Endothelial cell of umbilical vein (primary cell): Measurements from ENCODE around the gene KATNB1. TPM values are rescaled to one million over a fixed set of nuclear protein-coding genes. Genes with fewer than 3 reads are reported as not detected.
"Not testable (repeated sequence)": the region's sequence is repeated elsewhere in the genome, so short reads cannot be mapped to it uniquely, and the experiment has no call there.

ENCODE experiments used
- BruUV-seq: library from RNA; stranded (reverse); fragments of 400-500 nt; replicated peaks from 2 replicates; lab custom pipeline; 2021; lab: Mats Ljungman, UMichigan
- CTCF ChIA-PET: fragments of 300-600, 350-600 bp; sonication (Branson Sonifier 250); formaldehyde crosslinking; loops from one replicate; lab custom pipeline; 2021; ENCODE audit warnings: antibody characterized with exemption, inconsistent platforms; lab: Charles Lee
- POLR2A ChIA-PET: fragments of 300-600, 350-600 bp; sonication (Branson Sonifier 250); formaldehyde crosslinking; loops from one replicate; lab custom pipeline; 2021; ENCODE audit warnings: antibody characterized with exemption, inconsistent platforms; lab: Charles Lee
- DNase-seq: peaks from one replicate; pipeline ENCODE4 v3.0.0-alpha.2; 2011; ENCODE audit warnings: low read depth, low spot score
- FAIRE-seq: peaks from 2 replicates; lab custom pipeline; 2011; peaks lifted over from hg19 to GRCh38; lab: Jason Lieb, UNC
- H2AFZ ChIP-seq: 2 replicates; pipeline ENCODE4 v1.6.0; 2012; ENCODE audit warnings: low read depth, low read length, control low read depth, inconsistent platforms
- H3K27ac ChIP-seq: 2 replicates; pipeline ENCODE4 v1.5.1; 2011; ENCODE audit warnings: low read depth, mild to moderate bottlenecking, control low read depth, low read length, moderate library complexity; ENCODE audit not compliant: insufficient read depth
- H3K27me3 ChIP-seq, 2 experiments: 2 replicates each; pipeline versions ENCODE4 v1.6.0 to v1.6.1; 2011; ENCODE audit warnings: low read length in 2 of 2, mixed read lengths in 1 of 2; ENCODE audit not compliant: control insufficient read depth in 2 of 2, insufficient read depth in 2 of 2
- H3K36me3 ChIP-seq, 2 experiments: 2 replicates in 1 of 2; 3 replicates in 1 of 2; pipeline ENCODE4 v1.5.1; 2011; ENCODE audit warnings: low read length in 2 of 2, mild to moderate bottlenecking in 1 of 2, moderate library complexity in 1 of 2; ENCODE audit not compliant: control insufficient read depth in 2 of 2, insufficient read depth in 2 of 2; ENCODE audit errors: extremely low read depth in 1 of 2
- H3K4me1 ChIP-seq: 3 replicates; pipeline ENCODE4 v1.5.1; 2011; ENCODE audit warnings: mild to moderate bottlenecking, low read length; ENCODE audit not compliant: control insufficient read depth, insufficient read depth; ENCODE audit errors: extremely low read depth
- H3K4me2 ChIP-seq: 2 replicates; pipeline ENCODE4 v1.6.1; 2011; ENCODE audit warnings: low read length, control low read depth, mixed read lengths; ENCODE audit not compliant: insufficient read depth
- H3K4me3 ChIP-seq, 3 experiments: fragments of 200-600 bp in 1 of 3; sonication (generic), shearing (Covaris generic) in 1 of 3; replicated peaks in 1 of 3; 2 replicates each; pipeline ENCODE4 v1.5.1; 2011 to 2016; ENCODE audit warnings: control low read depth in 3 of 3, low read length in 3 of 3, mild to moderate bottlenecking in 2 of 3, inconsistent platforms in 1 of 3, low read depth in 1 of 3, moderate library complexity in 1 of 3; ENCODE audit not compliant: insufficient read depth in 1 of 3
- H3K79me2 ChIP-seq: 2 replicates; pipeline ENCODE4 v1.6.0; 2012; ENCODE audit warnings: low read length, inconsistent platforms; ENCODE audit not compliant: control insufficient read depth, insufficient read depth
- H3K9ac ChIP-seq: replicated peaks from 2 replicates; pipeline ENCODE3; 2011; ENCODE audit warnings: low read length, control low read depth; ENCODE audit not compliant: insufficient read depth; ENCODE audit errors: extremely low read depth
- H3K9me1 ChIP-seq: replicated peaks from 3 replicates; pipeline ENCODE4 v1.6.0; 2011; ENCODE audit warnings: mild to moderate bottlenecking, low read length; ENCODE audit not compliant: control insufficient read depth, insufficient read depth; ENCODE audit errors: extremely low read depth
- H3K9me3 ChIP-seq: replicated peaks from 2 replicates; pipeline ENCODE4 v1.5.1; 2012; ENCODE audit warnings: low read length, inconsistent platforms; ENCODE audit not compliant: control insufficient read depth, insufficient read depth
- H4K20me1 ChIP-seq: replicated peaks from 2 replicates; pipeline ENCODE3; 2011; ENCODE audit warnings: mild to moderate bottlenecking, low read length; ENCODE audit not compliant: control insufficient read depth, insufficient read depth; ENCODE audit errors: extremely low read depth
- CTCF ChIP-seq, 2 donors: IDR thresholded peaks; 1 replicate in 1 of 2; 2 replicates in 1 of 2; pipeline ENCODE4 v1.5.1; 2011; ENCODE audit warnings: low read length in 2 of 2, mild to moderate bottlenecking in 2 of 2, moderate library complexity in 2 of 2, control low read depth in 1 of 2, inconsistent platforms in 1 of 2, low read depth in 1 of 2; ENCODE audit not compliant: insufficient read depth in 1 of 2; ENCODE audit errors: extremely low read depth in 1 of 2
- EZH2 ChIP-seq: IDR thresholded peaks from 2 replicates; pipeline ENCODE4 v1.6.1; 2012; ENCODE audit warnings: borderline replicate concordance, low read depth, mild to moderate bottlenecking, moderate library complexity, low read length, inconsistent platforms; ENCODE audit not compliant: severe bottlenecking
- FOS ChIP-seq: IDR thresholded peaks from 2 replicates; pipeline ENCODE4 v1.6.1; 2011; ENCODE audit warnings: mild to moderate bottlenecking, low read length, moderate library complexity, borderline replicate concordance; ENCODE audit not compliant: insufficient read depth
- JUN ChIP-seq: IDR thresholded peaks from 2 replicates; pipeline ENCODE4 v1.6.1; 2011; ENCODE audit warnings: borderline replicate concordance, low read depth; ENCODE audit not compliant: insufficient read length, insufficient read depth
- MAX ChIP-seq: IDR thresholded peaks from 2 replicates; pipeline ENCODE4 v1.6.1; 2011; ENCODE audit not compliant: insufficient read depth, insufficient read length
- MYC ChIP-seq: IDR thresholded peaks from one replicate; pipeline ENCODE4 v1.6.1; 2011; ENCODE audit warnings: mild to moderate bottlenecking, low read depth, low read length
- POLR2A ChIP-seq: IDR thresholded peaks from 2 replicates; pipeline ENCODE4 v1.6.1; 2012; ENCODE audit warnings: low read depth, mild to moderate bottlenecking, control low read depth, low read length
- POLR2AphosphoS5 ChIP-seq: IDR thresholded peaks from 2 replicates; pipeline ENCODE4 v1.6.1; 2012; ENCODE audit warnings: low read depth, mild to moderate bottlenecking, control low read depth, low read length, moderate library complexity; ENCODE audit not compliant: insufficient read depth
- dilution Hi-C: fragments of 300-500 bp; cut with MboI; formaldehyde crosslinking; loops from one replicate; pipeline ENCODE4 v1.15.0; 2019; ENCODE audit warnings: low sequenced_read_pairs; ENCODE audit not compliant: extremely low pct_ligation_motif_present
- intact Hi-C: fragments of 100-400 bp; cut with micrococcal nuclease; formaldehyde crosslinking; loops from one replicate; pipeline ENCODE4 v1.10.0; 2022
- polyA plus RNA-seq, 4 experiments: library from polyadenylated mRNA; depleted of rRNA in 3 of 4; stranded (reverse) in 3 of 4; unstranded in 1 of 4; fragments of >200 nt; gene quantifications; 2 replicates each; pipeline versions ENCODE4 v1.2.1 to v1.2.3, GENCODE V29; 2011 to 2012; ENCODE audit warnings: missing spikeins in 1 of 4
- total RNA-seq: library from RNA; stranded (reverse); gene quantifications from 2 replicates; pipeline ENCODE4 v1.2.3, GENCODE V29; 2021

KATNB1 gene
- total and polyA plus RNA-seq, 2 donors (not counting 3 experiments of a cell fraction or from before 2014, with no cell fraction given) = 25.9 to 35.9 TPM

GRCh38 chr16:57711993-57712392 is 23.6 kb upstream of the KATNB1 start:
- H3K27ac ChIP-seq = no peak overlapping the region
- ChIA-PET POLR2A (no interaction called here), CTCF (interaction anchor here (1.5 to 3.3 kb wide), 3 partner anchors 11 to 135 kb away, joined by 4 to 21 read pairs (median 12); no protein-coding TSS in a partner anchor)
- H3K4me1 ChIP-seq = no peaks in the 10 kb centered on the region
- intact Hi-C loops (no loop called here), dilution Hi-C loops (no loop called here)
- no peaks in the 10 kb centered on the region for H3K9me1 ChIP-seq
- FAIRE-seq (no peak), DNase-seq (no peak)
- H2AFZ ChIP-seq = no peak overlapping the region
- H3K4me3 ChIP-seq = no peak overlapping the region
- H4K20me1 ChIP-seq = no peaks in the 10 kb centered on the region
- no peak overlapping the region for H3K9ac ChIP-seq
- H3K4me2 ChIP-seq = no peak overlapping the region
- peaks cover 20 to 34% of the 10 kb centered on the region in 2 experiments for H3K27me3 ChIP-seq
- H3K79me2 ChIP-seq = no peaks in the 10 kb centered on the region
- H3K36me3 ChIP-seq = no peaks in the 10 kb centered on the region
- H3K9me3 ChIP-seq = no peaks in the 10 kb centered on the region
- TF ChIP-seq JUN = no peak
- TF ChIP-seq POLR2AphosphoS5 = no peak
- no peak for TF ChIP-seq FOS
- no peak for TF ChIP-seq EZH2
- no peak for TF ChIP-seq MYC
- TF ChIP-seq CTCF (IDR thresholded peaks at IDR 0.05; ENCODE audit: extremely low read depth in 1 of 2, insufficient read depth in 1 of 2, low read depth in 1 of 2, low read length in 2 of 2) = no peak
- TF ChIP-seq MAX = no peak
- TF ChIP-seq POLR2A = no peak
- BruUV-seq = no TSS peak

- POLR2A ChIA-PET = not testable (repeated sequence)
- peaks cover 20 to 34% of the 10 kb centered on the region in 2 experiments for H3K27me3 ChIP-seq
Observed at GRCh38 chr16:57712569-57712968, 23.0 kb upstream of the KATNB1 start.

More at GRCh38 chr16:57712569-57712968, 23.0 kb upstream of the KATNB1 start:
- H4K20me1 ChIP-seq, H3K27ac ChIP-seq, H3K79me2 ChIP-seq, H3K9me1 ChIP-seq, H3K4me3 ChIP-seq, H3K36me3 ChIP-seq, FAIRE-seq, H3K4me2 ChIP-seq, H3K9ac ChIP-seq, dilution Hi-C loops, H3K9me3 ChIP-seq, H2AFZ ChIP-seq, intact Hi-C loops, BruUV-seq, DNase-seq, H3K4me1 ChIP-seq: not testable (repeated sequence)
- CTCF ChIA-PET = interaction anchor here (1.5 to 3.3 kb wide), 3 partner anchors 11 to 136 kb away, joined by 4 to 21 read pairs (median 12); no protein-coding TSS in a partner anchor
